Activated CD4-positive, alpha-beta T cell treated with anti-CD3 and anti-CD28 coated beads, Interleukin-2, amount 10 ng/mL, durations not matched to agents 7 days and 5 days (primary cell): ENCODE results near the gene TYMP. TPM values are rescaled to one million over a fixed set of nuclear protein-coding genes. Genes with fewer than 3 reads are reported as not detected.

Experiments
- CTCF ChIA-PET: fragments of 350-600 bp; sonication (Branson Sonifier 250); formaldehyde crosslinking; loops from one replicate; lab custom pipeline; 2021; ENCODE audit warnings: antibody characterized with exemption; lab: Charles Lee
- POLR2A ChIA-PET: fragments of 350-600 bp; sonication (Branson Sonifier 250); formaldehyde crosslinking; loops from one replicate; lab custom pipeline; 2021; ENCODE audit warnings: antibody characterized with exemption; lab: Charles Lee
- DNase-seq: peaks from one replicate; pipeline ENCODE4 v3.0.0-alpha.2; 2020
- H3K27ac Mint-ChIP-seq: one replicate; pipeline ENCODE4 v1.8.0; 2021; ENCODE audit warnings: mild to moderate bottlenecking, moderate library complexity, mixed read lengths
- H3K27me3 Mint-ChIP-seq: one replicate; pipeline ENCODE4 v1.8.0; 2021; ENCODE audit warnings: mixed read lengths
- H3K36me3 Mint-ChIP-seq: one replicate; pipeline ENCODE4 v1.8.0; 2021; ENCODE audit warnings: low read depth, mixed read lengths
- H3K4me1 Mint-ChIP-seq: one replicate; pipeline ENCODE4 v1.8.0; 2021; ENCODE audit warnings: mixed read lengths
- H3K4me3 Mint-ChIP-seq: one replicate; pipeline ENCODE4 v1.8.0; 2021; ENCODE audit warnings: mild to moderate bottlenecking, moderate library complexity, mixed read lengths
- H3K9me3 Mint-ChIP-seq: one replicate; pipeline ENCODE4 v1.8.0; 2021; ENCODE audit warnings: mixed read lengths
- total RNA-seq, 2 experiments: library from RNA; stranded (reverse); gene quantifications; one replicate each; pipeline ENCODE4 v1.2.3, GENCODE V29; 2021

TYMP gene
- total RNA-seq, 2 experiments from 2014 or later: 92.2 to 126 TPM

DNA sequence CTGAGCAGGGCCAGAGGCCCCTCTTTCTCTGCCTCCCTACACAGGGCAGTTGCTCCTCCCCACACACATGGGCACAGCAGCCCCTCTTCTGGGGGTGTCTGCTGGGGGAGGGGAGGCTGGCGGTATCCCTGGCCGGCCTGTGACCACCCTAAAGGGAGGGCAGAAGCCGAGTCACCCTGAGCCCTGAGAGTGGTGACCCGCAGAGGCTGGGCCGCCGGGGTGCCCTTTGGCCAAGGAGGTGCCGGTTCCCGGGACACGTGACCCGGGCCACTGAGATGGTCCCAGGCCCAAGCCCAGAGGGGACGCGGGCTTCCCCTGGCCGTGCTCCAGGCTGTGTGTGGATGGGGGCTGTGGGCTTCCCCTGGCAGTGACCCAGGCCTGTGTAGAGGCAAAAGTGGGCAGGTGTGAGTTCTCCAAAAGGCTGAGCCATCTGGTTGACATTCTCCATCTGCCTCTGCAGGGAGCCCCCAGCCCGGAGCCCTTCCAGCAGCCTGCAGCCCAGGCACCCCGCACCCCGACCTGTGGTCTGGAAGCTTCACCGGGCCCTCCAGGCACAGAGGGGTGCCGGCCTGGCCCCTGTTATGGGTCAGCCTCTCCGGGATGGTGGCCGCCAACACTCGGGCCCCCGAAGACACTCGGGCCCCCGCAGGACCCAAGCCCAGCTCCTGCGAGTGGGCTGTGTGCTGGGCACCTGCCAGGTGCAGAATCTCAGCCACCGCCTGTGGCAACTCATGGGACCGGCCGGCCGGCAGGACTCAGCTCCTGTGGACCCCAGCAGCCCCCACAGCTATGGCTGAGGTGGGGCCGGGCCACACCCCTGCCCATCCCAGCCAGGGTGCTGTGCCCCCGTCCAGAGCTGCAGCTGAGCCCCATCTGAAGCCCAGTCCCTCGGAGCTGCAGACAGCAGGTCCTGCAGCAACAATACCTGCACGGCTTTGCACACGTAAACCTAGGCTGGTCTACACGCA is 47.4 kb downstream of the TYMP start:
- H3K4me3 Mint-ChIP-seq: peak overlapping the region; percentile 73
- DNase-seq: no peak
- H3K4me1 Mint-ChIP-seq: peaks cover 5% of the 10 kb centered on the region
- H3K27ac Mint-ChIP-seq: peak overlapping the region; percentile 62
- peaks cover 12% of the 10 kb centered on the region for H3K27me3 Mint-ChIP-seq
- no peaks in the 10 kb centered on the region for H3K9me3 Mint-ChIP-seq
- CTCF ChIA-PET: interaction anchor here (0.9 kb wide), 1 partner anchor 12 kb away, joined by 3 read pairs; no protein-coding TSS in a partner anchor
- no peaks in the 10 kb centered on the region for H3K36me3 Mint-ChIP-seq
- POLR2A ChIA-PET: no interaction called here

DNA sequence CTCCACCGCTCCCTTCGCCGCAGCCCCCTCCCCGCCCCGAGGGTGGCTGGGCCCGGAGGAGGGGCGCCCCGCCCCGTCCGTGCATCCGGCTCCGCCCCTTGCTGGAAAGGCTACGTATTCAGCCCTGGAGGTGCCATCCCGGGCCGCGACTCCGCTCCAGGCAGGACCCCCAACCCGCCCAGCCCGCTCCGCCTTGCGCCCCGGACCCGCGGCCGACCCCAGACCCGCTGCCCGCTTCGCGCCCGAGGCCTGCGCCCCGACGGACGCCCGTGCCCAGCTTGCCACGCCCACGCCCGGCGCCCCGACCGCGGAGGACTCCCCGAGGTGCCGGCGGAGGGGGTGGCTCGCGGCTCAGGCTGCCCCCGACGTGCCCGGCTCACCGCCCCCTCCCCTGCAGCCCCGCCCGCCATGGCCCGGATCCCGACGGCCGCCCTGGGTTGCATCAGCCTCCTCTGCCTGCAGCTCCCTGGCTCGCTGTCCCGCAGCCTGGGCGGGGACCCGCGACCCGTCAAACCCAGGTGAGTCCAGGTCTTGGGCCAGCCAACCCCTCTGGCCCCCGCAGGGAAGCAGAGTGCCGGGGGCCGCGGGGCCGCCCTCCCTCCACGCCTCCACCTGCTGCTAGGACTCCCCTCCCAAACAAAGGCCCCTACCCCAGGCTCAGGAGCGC is 48.2 kb downstream of the TYMP start, which contains the start of gene ADM2:
Gene ADM2 (plus strand): TSS at position 104 of the 667 bp plus-strand sequence. CDS start 305 bp downstream, at position 409.
- ChIA-PET POLR2A (no interaction called here), CTCF (interaction anchor here (0.7 kb wide), 1 partner anchor 205 kb away, joined by 3 read pairs; no protein-coding TSS in a partner anchor)
- Mint-ChIP-seq H3K27ac (peak within 1 kb of the TSS; percentile 62), H3K9me3 (no peaks in the 10 kb centered on the region), H3K4me3 (peak within 1 kb of the TSS; percentile 73), H3K27me3 (peaks cover 12% of the 10 kb centered on the region), H3K36me3 (no peaks in the 10 kb centered on the region), H3K4me1 (peaks cover 12% of the 10 kb centered on the region)
- DNase-seq: peak; percentile 71

DNA sequence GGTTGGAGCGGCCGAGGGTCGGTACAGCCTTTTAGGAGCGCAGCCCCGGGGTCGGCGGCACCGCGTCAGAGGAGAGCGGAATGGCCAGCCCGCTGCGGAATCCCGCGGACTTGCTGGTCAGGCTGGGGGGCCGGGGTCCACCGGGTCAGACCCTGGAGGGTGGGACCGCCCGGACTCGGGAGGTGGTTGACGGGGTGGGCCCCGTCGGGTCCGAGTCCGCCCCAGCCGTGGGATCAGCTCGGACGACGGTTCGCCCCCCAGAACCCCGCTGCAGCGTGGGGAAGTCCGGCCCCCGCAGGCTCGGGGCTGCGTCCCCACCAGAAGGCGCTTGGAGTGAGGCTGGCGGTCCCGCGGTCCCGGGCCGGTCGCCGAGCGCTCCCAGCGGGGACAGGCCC is 48.8 kb downstream of the TYMP start:
- Mint-ChIP-seq H3K27me3 (peaks cover 12% of the 10 kb centered on the region), H3K27ac (no peak overlapping the region), H3K4me1 (peaks cover 11% of the 10 kb centered on the region), H3K36me3 (no peaks in the 10 kb centered on the region), H3K9me3 (no peaks in the 10 kb centered on the region), H3K4me3 (peak overlapping the region; percentile 59)
- ChIA-PET POLR2A (no interaction called here), CTCF (interaction anchor here (0.7 kb wide), 1 partner anchor 204 kb away, joined by 3 read pairs; no protein-coding TSS in a partner anchor)
- no peak for DNase-seq

DNA sequence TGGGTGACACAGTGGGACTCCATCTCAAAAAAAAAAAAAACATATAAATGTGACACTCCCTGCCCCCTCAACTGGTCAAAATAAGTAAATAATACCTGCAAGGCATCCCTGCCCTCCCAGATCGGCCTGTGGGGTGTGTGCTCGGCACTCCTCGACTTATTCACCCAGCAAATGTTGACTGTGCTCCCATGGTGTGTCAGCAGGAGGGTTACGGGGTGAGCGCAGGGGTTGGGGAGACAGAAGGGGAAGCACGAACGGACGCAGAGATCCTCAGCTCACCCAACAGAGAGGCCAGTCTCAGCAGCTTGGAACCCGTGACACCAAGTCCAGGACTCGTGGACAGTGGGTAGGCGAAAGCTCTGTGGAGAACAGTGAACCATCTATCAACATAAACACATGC is 50.1 kb downstream of the TYMP start:
- DNase-seq: no peak
- Mint-ChIP-seq H3K27ac (peak overlapping the region; percentile 28), H3K27me3 (peaks cover 12% of the 10 kb centered on the region), H3K4me3 (peak overlapping the region; percentile 61), H3K9me3 (no peaks in the 10 kb centered on the region), H3K36me3 (no peaks in the 10 kb centered on the region), H3K4me1 (peaks cover 16% of the 10 kb centered on the region)
- POLR2A ChIA-PET: no interaction called here
- CTCF ChIA-PET: interaction anchor here (1.0 to 1.3 kb wide), 4 partner anchors 9 to 138 kb away, joined by 3 to 4 read pairs (median 3); partner anchors contain the start of genes LMF2 and NCAPH2

DNA sequence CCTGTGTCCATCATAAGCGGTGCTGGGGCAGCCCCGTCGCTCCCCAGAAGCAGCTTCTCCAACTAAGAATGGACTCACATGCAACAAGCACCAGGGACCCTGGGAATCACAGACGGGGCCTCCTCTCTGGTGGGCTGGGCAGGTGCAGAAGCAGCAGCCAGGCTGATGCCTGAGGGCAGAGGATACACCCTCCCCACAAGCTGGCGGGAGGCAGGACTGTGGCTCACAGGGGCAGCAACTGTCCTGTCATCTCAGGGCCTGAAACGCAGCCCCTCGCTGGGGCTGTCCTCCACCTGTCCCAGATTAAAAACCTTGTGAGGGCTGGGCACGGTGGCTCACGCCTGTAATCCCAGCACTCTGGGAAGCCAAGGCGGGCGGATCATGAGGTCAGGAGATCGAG is 51.9 kb downstream of the TYMP start:
- CTCF ChIA-PET: interaction anchor here (0.7 to 1.7 kb wide), 2 partner anchors 150 to 201 kb away, joined by 3 read pairs; partner anchors contain the start of gene ARSA
- Mint-ChIP-seq H3K4me3 (no peak overlapping the region), H3K4me1 (peaks cover 28% of the 10 kb centered on the region), H3K27ac (peak overlapping the region; percentile 46), H3K27me3 (peaks cover 12% of the 10 kb centered on the region), H3K9me3 (no peaks in the 10 kb centered on the region), H3K36me3 (peaks cover 11% of the 10 kb centered on the region)
- DNase-seq: no peak
- POLR2A ChIA-PET: no interaction called here

DNA sequence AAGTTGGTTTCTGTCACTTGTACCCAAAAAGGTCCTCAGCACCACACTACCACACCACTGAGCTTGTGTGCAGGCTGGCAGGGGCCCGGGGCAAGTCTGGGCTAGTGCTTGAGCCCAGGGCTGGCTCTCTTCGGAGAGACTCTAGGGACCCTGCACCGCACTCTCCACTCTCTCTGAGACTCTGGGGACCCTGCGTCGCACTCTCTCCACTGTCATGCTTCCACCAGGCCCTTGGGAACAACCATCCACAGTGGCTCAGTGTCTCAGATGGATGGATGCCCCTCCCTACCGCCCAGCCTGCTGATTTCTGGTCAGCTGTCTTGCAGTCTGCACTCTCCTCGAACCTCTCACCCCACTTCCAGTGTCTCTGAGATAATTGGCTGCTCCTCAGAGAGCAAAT is 52.9 kb downstream of the TYMP start:
- H3K4me3 Mint-ChIP-seq: peak overlapping the region; percentile 63
- peaks cover 12% of the 10 kb centered on the region for H3K27me3 Mint-ChIP-seq
- ChIA-PET POLR2A (no interaction called here), CTCF (no interaction called here)
- no peaks in the 10 kb centered on the region for H3K9me3 Mint-ChIP-seq
- H3K36me3 Mint-ChIP-seq: peaks cover 12% of the 10 kb centered on the region
- peaks cover 39% of the 10 kb centered on the region for H3K4me1 Mint-ChIP-seq
- H3K27ac Mint-ChIP-seq: peak overlapping the region; percentile 38
- DNase-seq: no peak

Other genes with a start within 250 kb of the TYMP start
- 10 to 100 TPM; 10.7 to 11.1 TPM for gene PLXNB2, start 222.4 kb downstream of the TYMP start, total RNA-seq
- 1 to 10 TPM; 3.1 to 3.6 TPM for gene DENND6B, start 203.0 kb downstream of the TYMP start, total RNA-seq
- 10 to 100 TPM; 55.6 to 67.6 TPM for gene PPP6R2, start 186.7 kb downstream of the TYMP start, total RNA-seq
- gene SBF1, start 55.0 kb downstream of the TYMP start, total RNA-seq: 100 to 1,000 TPM; 211 to 224 TPM
- 1 to 10 TPM; 3.7 to 4.1 TPM for gene ADM2, start 48.5 kb downstream of the TYMP start, total RNA-seq
- under 1 TPM in 1 of 2 experiments, not detected in 1; 0.23 TPM for gene MIOX, start 43.2 kb downstream of the TYMP start, total RNA-seq
- 100 to 1,000 TPM; 130 to 139 TPM for gene LMF2, start 22.3 kb downstream of the TYMP start, total RNA-seq
- 100 to 1,000 TPM; 110 to 133 TPM for gene NCAPH2, start 21.8 kb downstream of the TYMP start, total RNA-seq
- 10 to 100 TPM in 1 of 2 experiments, 1 to 10 TPM in 1; 2.8 to 10.5 TPM for gene SCO2, start 4.4 kb downstream of the TYMP start, total RNA-seq
- gene KLHDC7B, start 15.9 kb upstream of the TYMP start, total RNA-seq: 10 to 100 TPM; 15.6 to 16.0 TPM
- gene SYCE3, start 32.9 kb upstream of the TYMP start, total RNA-seq: under 1 TPM in 1 of 2 experiments, not detected in 1; 0.87 TPM
- gene CPT1B, start 48.4 kb upstream of the TYMP start, total RNA-seq: 100 to 1,000 TPM; 107 to 113 TPM
- gene CHKB, start 52.8 kb upstream of the TYMP start, total RNA-seq: 100 to 1,000 TPM; 140 to 142 TPM
- gene MAPK8IP2, start 70.8 kb upstream of the TYMP start, total RNA-seq: under 1 TPM; 0.29 to 0.37 TPM
- gene ARSA, start 98.1 kb upstream of the TYMP start, total RNA-seq: 10 to 100 TPM; 64.2 to 66.5 TPM
- under 1 TPM; 0.02 to 0.04 TPM for gene SHANK3, start 142.8 kb upstream of the TYMP start, total RNA-seq
- not detected for gene ACR, start 208.2 kb upstream of the TYMP start, total RNA-seq